ELF-1 (cell line): ENCODE results near the gene TP53TG3D.
"Not testable (repeated sequence)": the region's sequence is repeated elsewhere in the genome, so short reads cannot be mapped to it uniquely, and the experiment has no call there.

Experiments used
- DNase-seq: peaks from one replicate; pipeline ENCODE4 v3.0.0-alpha.2; 2016; ENCODE audit warnings: low read depth, low spot score

TP53TG3D gene

DNA sequence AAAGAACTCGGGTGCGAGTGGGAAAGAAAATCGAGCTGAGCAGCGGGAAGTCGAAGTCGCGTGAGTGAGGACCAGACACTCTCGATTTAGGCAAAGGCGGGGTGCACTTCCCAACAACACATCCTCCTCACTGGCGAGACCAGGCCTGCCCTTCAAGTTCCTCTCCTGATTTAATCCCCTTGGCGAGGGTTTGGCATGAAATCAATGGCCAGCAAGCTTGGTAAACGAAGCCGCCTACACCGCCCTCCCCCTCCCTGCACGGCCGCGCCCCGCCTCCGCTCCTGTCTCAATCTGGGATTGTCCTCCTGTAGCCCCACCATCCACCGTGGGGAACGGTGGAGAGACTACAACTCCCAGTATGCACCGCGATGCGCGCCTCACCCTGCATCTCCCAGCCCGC is at the start of gene TP53TG3D:
TP53TG3D (plus strand) TSS at position 301 of the 400 bp plus-strand sequence; CDS start at position 369, 68 bp downstream.
- DNase-seq: not testable (repeated sequence)

DNA sequence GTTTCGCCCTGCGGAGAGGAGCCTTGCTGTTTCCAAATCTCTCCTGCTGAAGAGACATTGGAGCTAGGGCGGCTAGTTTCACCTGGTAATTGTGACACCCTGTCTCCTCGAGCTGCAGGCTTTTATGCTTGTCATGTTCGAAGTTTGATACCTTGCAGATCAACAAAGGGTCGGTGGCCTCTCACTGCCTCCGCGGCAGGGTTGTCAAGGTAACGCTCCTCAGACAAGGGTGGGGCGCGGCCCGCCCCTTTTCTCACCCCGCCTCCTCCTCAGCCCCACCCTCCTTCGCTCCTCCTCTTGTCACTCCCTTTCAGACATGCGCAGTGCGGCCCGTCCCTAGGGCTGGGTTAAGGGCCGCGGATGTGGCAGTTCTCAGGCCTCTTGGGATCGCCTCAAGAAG is 421 bp downstream of the TP53TG3D start:
- DNase-seq: not testable (repeated sequence)

GRCh38 chr16:32261526-32261925 is 8.4 kb downstream of the TP53TG3D start:
- not testable (repeated sequence) for DNase-seq

DNA sequence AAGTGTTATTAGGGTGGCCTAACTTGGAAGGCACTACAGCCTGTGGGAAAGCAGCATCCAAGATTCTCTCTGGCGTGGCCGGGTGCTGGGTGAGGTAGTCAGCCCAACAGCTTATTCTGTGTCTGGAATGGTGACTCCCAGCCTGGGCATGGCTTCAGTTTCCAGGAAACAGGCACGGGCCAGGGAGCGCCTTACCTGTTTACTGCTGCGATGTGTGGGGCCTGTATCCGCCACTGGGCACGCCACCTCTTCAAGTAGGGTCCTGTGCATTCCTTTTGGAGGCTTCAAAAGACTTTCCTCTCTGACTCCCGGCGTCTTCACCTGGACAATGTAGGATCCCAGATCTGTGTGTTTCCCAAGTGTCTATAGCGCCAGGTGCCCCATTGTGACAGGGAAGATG is 10.5 kb downstream of the TP53TG3D start:
- not testable (repeated sequence) for DNase-seq

GRCh38 chr16:32281910-32282309 is 28.8 kb downstream of the TP53TG3D start:
- DNase-seq: not testable (repeated sequence)

DNA sequence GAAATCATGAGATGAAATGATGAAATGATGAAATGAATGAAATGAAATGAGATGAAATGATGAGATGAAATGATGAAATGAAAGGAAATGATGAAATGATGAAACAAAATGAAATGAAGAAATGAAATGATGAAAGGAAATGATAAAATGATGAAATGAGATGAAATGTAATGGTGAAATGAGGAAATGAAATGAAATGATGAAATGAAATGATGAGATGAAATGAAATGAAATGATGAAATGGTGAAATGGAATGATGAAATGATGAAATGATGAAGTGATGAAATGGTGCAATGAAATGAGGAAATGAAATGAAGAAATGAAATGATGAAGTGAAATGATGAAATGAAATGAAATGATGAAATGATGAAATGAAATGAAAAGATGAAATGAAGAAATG is 29.9 kb downstream of the TP53TG3D start:
- DNase-seq: not testable (repeated sequence)

DNA sequence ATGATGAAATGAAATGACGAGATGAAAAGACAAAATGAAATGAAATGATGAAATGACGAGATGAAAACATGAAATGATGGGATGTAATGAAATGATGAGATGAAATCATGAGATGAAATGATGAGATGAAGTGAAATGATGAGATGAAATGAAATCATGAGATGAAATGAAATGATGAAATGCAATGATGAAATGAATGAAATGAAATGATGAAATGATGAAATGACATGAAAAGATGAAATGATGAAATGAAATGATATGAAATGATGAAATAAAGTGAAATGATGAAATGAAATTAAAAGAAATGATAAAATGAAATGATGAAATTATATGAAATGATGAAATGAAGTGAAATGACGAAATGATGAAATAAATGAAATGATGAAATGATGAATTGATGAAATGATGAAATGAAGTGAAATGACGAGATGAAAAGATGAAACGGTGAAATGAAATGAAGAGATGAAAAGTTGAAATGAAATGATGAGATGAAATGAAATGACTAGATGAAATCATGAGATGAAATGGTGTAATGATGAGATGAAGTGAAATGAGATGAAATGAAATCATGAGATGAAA is 30.9 kb downstream of the TP53TG3D start:
- DNase-seq: not testable (repeated sequence)

DNA sequence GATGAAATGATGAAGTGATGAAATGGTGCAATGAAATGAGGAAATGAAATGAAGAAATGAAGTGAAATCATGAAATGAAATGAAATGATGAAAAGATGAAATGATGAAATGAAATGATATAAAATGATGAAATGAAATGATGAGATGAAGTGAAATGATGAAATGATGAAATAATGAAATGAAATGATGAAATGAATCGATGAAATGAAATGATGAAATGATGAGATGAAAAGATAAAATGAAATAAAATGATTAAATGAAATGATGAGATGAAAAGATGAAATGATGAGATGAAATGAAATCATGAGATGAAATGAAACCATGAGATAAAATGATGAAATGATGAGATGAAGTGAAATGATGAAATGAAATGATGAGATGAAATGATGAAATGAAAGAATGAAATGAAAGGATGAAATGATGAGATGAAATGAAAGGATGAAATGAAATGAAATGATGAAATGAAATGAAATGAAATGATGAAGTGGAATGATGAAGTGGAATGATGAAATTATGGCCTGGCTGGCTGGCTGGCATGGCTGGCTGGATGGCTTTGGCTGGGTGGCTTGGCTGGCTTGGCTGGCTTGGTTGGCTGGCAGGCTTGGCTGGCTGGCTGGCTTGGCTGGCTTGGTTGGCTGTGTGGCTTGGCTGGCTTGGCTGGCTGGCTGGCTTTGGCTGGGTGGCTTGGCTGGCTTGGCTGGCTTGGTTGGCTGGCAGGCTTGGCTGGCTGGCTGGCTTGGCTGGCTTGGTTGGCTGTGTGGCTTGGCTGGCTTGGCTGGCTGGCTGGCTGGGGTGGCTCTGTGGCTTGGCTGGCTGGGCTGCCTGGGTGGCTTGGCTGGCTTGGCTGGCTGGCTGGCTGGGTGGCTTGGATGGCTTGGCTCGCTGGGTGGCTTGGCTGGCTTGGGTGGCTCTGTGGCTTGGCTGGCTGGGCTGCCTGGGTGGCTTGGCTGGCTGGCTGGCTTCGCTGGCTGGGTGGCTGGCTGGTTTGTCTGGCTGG is 32.0 kb downstream of the TP53TG3D start:
- not testable (repeated sequence) for DNase-seq

DNA sequence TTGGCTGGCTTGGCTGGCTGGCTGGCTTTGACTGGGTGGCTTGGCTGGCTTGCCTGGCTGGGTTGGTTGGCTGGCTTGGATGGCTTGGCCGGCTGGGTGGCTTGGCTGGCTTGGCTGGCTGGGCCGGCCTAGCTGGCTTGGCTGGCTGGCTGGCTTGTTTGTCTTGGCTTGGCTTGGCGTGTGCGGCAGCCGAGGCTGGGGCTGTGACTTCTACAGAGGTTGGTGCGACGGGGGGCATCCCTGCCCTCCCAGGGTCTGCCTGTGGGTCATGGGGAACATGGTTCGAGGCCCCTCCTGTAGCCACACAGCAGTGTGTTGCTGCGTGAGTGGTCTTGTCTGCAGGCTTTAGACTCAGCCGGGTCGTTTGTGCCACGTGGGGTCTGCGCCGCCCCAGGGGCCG is 33.1 kb downstream of the TP53TG3D start:
- not testable (repeated sequence) for DNase-seq

GRCh38 chr16:32287743-32288142 is 34.7 kb downstream of the TP53TG3D start:
- not testable (repeated sequence) for DNase-seq

- not testable (repeated sequence) for DNase-seq
Observed at GRCh38 chr16:32289197-32289596, 36.1 kb downstream of the TP53TG3D start.

DNA sequence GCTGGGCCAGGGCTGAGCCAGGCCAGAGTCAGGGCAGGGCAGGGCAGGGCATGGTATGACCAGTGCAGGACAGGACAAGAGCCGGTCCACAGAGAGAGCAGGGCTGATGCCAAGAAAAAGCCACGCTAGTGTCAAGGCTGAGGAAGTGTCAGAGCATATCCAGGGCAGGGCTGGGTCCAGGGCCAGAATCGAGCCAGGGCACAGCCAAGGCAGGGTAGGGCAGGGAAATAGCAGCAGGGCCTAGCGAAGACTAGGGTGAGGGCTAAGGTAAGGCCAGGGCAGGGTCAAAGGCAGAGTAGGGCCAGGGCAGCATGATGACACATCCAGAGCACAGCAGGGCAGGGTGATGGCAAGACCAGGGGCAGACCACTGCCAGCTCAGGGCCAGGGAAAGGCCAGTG is 49.7 kb downstream of the TP53TG3D start:
- not testable (repeated sequence) for DNase-seq
